NCI-H69 (cell line): Measurements from ENCODE around the gene CGAS.
"Not testable (repeated sequence)": the region's sequence is repeated elsewhere in the genome, so short reads cannot be mapped to it uniquely, and the experiment has no call there.

Experiments
- DNase-seq: peaks from one replicate; lab custom pipeline; 2025; lab: John Stamatoyannopoulos, UW

Gene CGAS

GRCh38 chr6:73395875-73396274 lies 56.2 kb downstream of the CGAS start:
- no peak for DNase-seq

- DNase-seq, result peak; percentile 90
Measured at GRCh38 chr6:73394577-73395354, 57.3 kb downstream of the CGAS start, which contains the start of gene DDX43. Gene DDX43 (plus strand): TSS chr6:73394828. CDS start chr6:73394906, 78 bp downstream.

GRCh38 chr6:73393278-73393677 lies 58.8 kb downstream of the CGAS start:
- no peak for DNase-seq

GRCh38 chr6:73392188-73392587 lies 59.9 kb downstream of the CGAS start:
- peak; percentile 33 for DNase-seq

GRCh38 chr6:73391675-73392074 lies 60.4 kb downstream of the CGAS start:
- no peak for DNase-seq

GRCh38 chr6:73389854-73390253 lies 62.2 kb downstream of the CGAS start:
- peak; percentile 39 for DNase-seq

- peak; percentile 81 for DNase-seq
Measured at GRCh38 chr6:73388800-73389512, 63.1 kb downstream of the CGAS start.

GRCh38 chr6:73388433-73388799 lies 63.7 kb downstream of the CGAS start:
- no peak for DNase-seq

- DNase-seq, result no peak
Measured at GRCh38 chr6:73382462-73383113, 69.5 kb downstream of the CGAS start.

- DNase-seq, result not testable (repeated sequence)
Measured at GRCh38 chr6:73381531-73381930, 70.6 kb downstream of the CGAS start.

GRCh38 chr6:73377225-73377624 lies 74.9 kb downstream of the CGAS start:
- DNase-seq, result no peak

GRCh38 chr6:73375216-73375615 lies 76.9 kb downstream of the CGAS start:
- DNase-seq, result no peak
